Endodermal cell (in vitro differentiated cells): Measurements from ENCODE around the gene MERTK. TPM values are rescaled to one million over a fixed set of nuclear protein-coding genes. Genes with fewer than 3 reads are reported as not detected.

Experiments
- DNase-seq: peaks from one replicate; pipeline ENCODE4 v3.0.0-alpha.2; 2017
- H3K27ac ChIP-seq: 2 replicates; pipeline ENCODE4 v1.5.1; 2013; ENCODE audit warnings: mild to moderate bottlenecking, low read depth, low read length, moderate library complexity
- H3K27me3 ChIP-seq: 2 replicates; pipeline ENCODE4 v1.6.1; 2013; ENCODE audit warnings: mild to moderate bottlenecking, low read length, moderate library complexity; ENCODE audit not compliant: insufficient read depth, control insufficient read depth, poor library complexity, severe bottlenecking
- H3K36me3 ChIP-seq: 2 replicates; pipeline ENCODE4 v1.7.0; 2013; ENCODE audit warnings: mild to moderate bottlenecking, low read length, moderate library complexity; ENCODE audit not compliant: control insufficient read depth, insufficient read depth
- H3K4me1 ChIP-seq: one replicate; pipeline ENCODE4 v1.7.0; 2013; ENCODE audit warnings: low read length; ENCODE audit not compliant: control insufficient read depth, insufficient read depth
- H3K4me3 ChIP-seq: 2 replicates; pipeline ENCODE4 v1.5.1; 2013; ENCODE audit warnings: mild to moderate bottlenecking, low read length, moderate library complexity
- H3K9ac ChIP-seq: 2 replicates; pipeline ENCODE4 v1.6.1; 2013; ENCODE audit warnings: mild to moderate bottlenecking, low read length, moderate library complexity; ENCODE audit not compliant: poor library complexity, severe bottlenecking; ENCODE audit errors: extremely low read depth
- H3K9me3 ChIP-seq: 2 replicates; pipeline ENCODE4 v1.6.1; 2013; ENCODE audit warnings: mild to moderate bottlenecking, low read length, moderate library complexity; ENCODE audit not compliant: control insufficient read depth
- H3K27ac Mint-ChIP-seq: 2 replicates; pipeline ENCODE4 v1.8.0; 2020; ENCODE audit warnings: mixed read lengths
- H3K27me3 Mint-ChIP-seq: 2 replicates; pipeline ENCODE4 v1.8.0; 2021; ENCODE audit warnings: mild to moderate bottlenecking, mixed read lengths; ENCODE audit not compliant: insufficient read depth
- H3K36me3 Mint-ChIP-seq: 2 replicates; pipeline ENCODE4 v1.8.0; 2020; ENCODE audit warnings: low read depth, mixed read lengths
- H3K4me1 Mint-ChIP-seq: 2 replicates; pipeline ENCODE4 v1.8.0; 2020; ENCODE audit warnings: mixed read lengths
- H3K4me3 Mint-ChIP-seq: 2 replicates; pipeline ENCODE4 v1.8.0; 2020; ENCODE audit warnings: mild to moderate bottlenecking, moderate library complexity, mixed read lengths
- H3K9me3 Mint-ChIP-seq: 2 replicates; pipeline ENCODE4 v1.8.0; 2020; ENCODE audit warnings: mild to moderate bottlenecking, mixed read lengths
- WGBS, 2 experiments: methylation state at CpG; one replicate each; pipeline versions ENCODE4 v1.1.5 to v1.1.7; 2013; ENCODE audit warnings: missing lambda C conversion rate in 2 of 2, mixed read lengths in 1 of 2; ENCODE audit not compliant: insufficient coverage in 1 of 2, insufficient read length in 1 of 2; 5-methylcytosine and 5-hydroxymethylcytosine counted together
- total RNA-seq, 2 donors: library from RNA; stranded (reverse); fragmentation: NEBNext Ultra II Directional in 1 of 2; extraction: Animal tissue kit (Norgen Biotek cat#: 25700) in 1 of 2; gene quantifications; 2 replicates in 1 of 2; 3 replicates in 1 of 2; pipeline ENCODE4 v1.2.1, GENCODE V29; 2021
- TF ChIP-seq, protein P1 (sequence below): fragments of 200-600 bp; sonication (generic); conservative IDR thresholded peaks from 2 replicates; pipeline ENCODE4 v1.5.0; 2021; ENCODE audit warnings: antibody characterized with exemption, mild to moderate bottlenecking

MERTK gene
- total RNA-seq, 2 donors from 2014 or later = 22.3 to 36.6 TPM

- Histone ChIP-seq H3K27me3 (no peaks in the 10 kb centered on the region), H3K4me1 (no peaks in the 10 kb centered on the region), H3K27ac (no peak overlapping the region), H3K4me3 (no peak overlapping the region), H3K9me3 (peaks cover 27% of the 10 kb centered on the region), H3K9ac (no peak overlapping the region), H3K36me3 (peaks cover 80% of the 10 kb centered on the region)
- DNase-seq = no peak
- WGBS, 2 experiments = 82 to 93% methylated on average over 6 to 11 of the region's 11 CpGs
- peaks cover 12% of the 10 kb centered on the region for H3K4me1 Mint-ChIP-seq
- peaks cover 13% of the 10 kb centered on the region for H3K9me3 Mint-ChIP-seq
- H3K4me3 Mint-ChIP-seq = no peak overlapping the region
- no peaks in the 10 kb centered on the region for H3K27me3 Mint-ChIP-seq
- peak overlapping the region; percentile 57 for H3K27ac Mint-ChIP-seq
- TF ChIP-seq, protein P1, sequence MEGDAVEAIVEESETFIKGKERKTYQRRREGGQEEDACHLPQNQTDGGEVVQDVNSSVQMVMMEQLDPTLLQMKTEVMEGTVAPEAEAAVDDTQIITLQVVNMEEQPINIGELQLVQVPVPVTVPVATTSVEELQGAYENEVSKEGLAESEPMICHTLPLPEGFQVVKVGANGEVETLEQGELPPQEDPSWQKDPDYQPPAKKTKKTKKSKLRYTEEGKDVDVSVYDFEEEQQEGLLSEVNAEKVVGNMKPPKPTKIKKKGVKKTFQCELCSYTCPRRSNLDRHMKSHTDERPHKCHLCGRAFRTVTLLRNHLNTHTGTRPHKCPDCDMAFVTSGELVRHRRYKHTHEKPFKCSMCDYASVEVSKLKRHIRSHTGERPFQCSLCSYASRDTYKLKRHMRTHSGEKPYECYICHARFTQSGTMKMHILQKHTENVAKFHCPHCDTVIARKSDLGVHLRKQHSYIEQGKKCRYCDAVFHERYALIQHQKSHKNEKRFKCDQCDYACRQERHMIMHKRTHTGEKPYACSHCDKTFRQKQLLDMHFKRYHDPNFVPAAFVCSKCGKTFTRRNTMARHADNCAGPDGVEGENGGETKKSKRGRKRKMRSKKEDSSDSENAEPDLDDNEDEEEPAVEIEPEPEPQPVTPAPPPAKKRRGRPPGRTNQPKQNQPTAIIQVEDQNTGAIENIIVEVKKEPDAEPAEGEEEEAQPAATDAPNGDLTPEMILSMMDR = no peak
- peaks cover 68% of the 10 kb centered on the region for H3K36me3 Mint-ChIP-seq
Measured at GRCh38 chr2:111975053-111975552, 76.7 kb downstream of the MERTK start.

- H3K27ac ChIP-seq = no peak overlapping the region
- peaks cover 80% of the 10 kb centered on the region for H3K36me3 ChIP-seq
- H3K27me3 ChIP-seq = no peaks in the 10 kb centered on the region
- H3K9me3 ChIP-seq = peaks cover 27% of the 10 kb centered on the region
- Mint-ChIP-seq H3K4me3 (no peak overlapping the region), H3K9me3 (peaks cover 13% of the 10 kb centered on the region), H3K36me3 (peaks cover 67% of the 10 kb centered on the region), H3K27me3 (no peaks in the 10 kb centered on the region), H3K27ac (no peak overlapping the region), H3K4me1 (peaks cover 12% of the 10 kb centered on the region)
- 82 to 93% methylated on average over 3 to 6 of the region's 6 CpGs for WGBS, 2 experiments
- no peak for DNase-seq
- no peak overlapping the region for H3K9ac ChIP-seq
- TF ChIP-seq, protein P1 = no peak
- H3K4me1 ChIP-seq = no peaks in the 10 kb centered on the region
- no peak overlapping the region for H3K4me3 ChIP-seq
Measured at GRCh38 chr2:111975819-111976218, 77.4 kb downstream of the MERTK start.

GRCh38 chr2:111977240-111977639 lies 78.8 kb downstream of the MERTK start:
- Histone ChIP-seq H3K36me3 (peaks cover 80% of the 10 kb centered on the region), H3K4me3 (peak overlapping the region; percentile 4), H3K9ac (no peak overlapping the region), H3K27me3 (no peaks in the 10 kb centered on the region), H3K27ac (no peak overlapping the region), H3K4me1 (no peaks in the 10 kb centered on the region), H3K9me3 (peaks cover 27% of the 10 kb centered on the region)
- TF ChIP-seq, protein P1 = no peak
- no peak for DNase-seq
- peaks cover 13% of the 10 kb centered on the region for H3K9me3 Mint-ChIP-seq
- no peak overlapping the region for H3K27ac Mint-ChIP-seq
- H3K27me3 Mint-ChIP-seq = no peaks in the 10 kb centered on the region
- 100% methylated on average over 1 of the region's 1 CpG for WGBS, 2 experiments
- peaks cover 70% of the 10 kb centered on the region for H3K36me3 Mint-ChIP-seq
- H3K4me3 Mint-ChIP-seq = no peak overlapping the region
- peaks cover 12% of the 10 kb centered on the region for H3K4me1 Mint-ChIP-seq
